HS-5 (cell line): Measurements from ENCODE around the gene SEMA3B.
"Not testable (repeated sequence)": the region's sequence is repeated elsewhere in the genome, so short reads cannot be mapped to it uniquely, and the experiment has no call there.

Source experiments
- DNase-seq: peaks from one replicate; pipeline ENCODE4 v3.0.0-alpha.2; 2012; ENCODE audit warnings: low read depth

The SEMA3B gene

GRCh38 chr3:50268703-50269451 lies at the start of gene SEMA3B:
Gene SEMA3B, plus strand, starts transcription at chr3:50269147. Its CDS starts 94 bp downstream, at chr3:50269241.
- DNase-seq: no peak

- no peak for DNase-seq
Observed at GRCh38 chr3:50219285-50219684, 49.7 kb upstream of the SEMA3B start.

- no peak for DNase-seq
Observed at GRCh38 chr3:50220109-50220508, 48.8 kb upstream of the SEMA3B start.

- no peak for DNase-seq
Observed at GRCh38 chr3:50221051-50221410, 47.9 kb upstream of the SEMA3B start.

GRCh38 chr3:50221411-50222168 lies 47.4 kb upstream of the SEMA3B start:
- no peak for DNase-seq

- no peak for DNase-seq
Observed at GRCh38 chr3:50222169-50222528, 46.8 kb upstream of the SEMA3B start.

GRCh38 chr3:50224639-50225038 lies 44.3 kb upstream of the SEMA3B start:
- DNase-seq: no peak

GRCh38 chr3:50226888-50227389 lies 42.0 kb upstream of the SEMA3B start:
- DNase-seq: no peak

GRCh38 chr3:50227390-50228183 lies 41.4 kb upstream of the SEMA3B start:
- no peak for DNase-seq

GRCh38 chr3:50228184-50228763 lies 40.7 kb upstream of the SEMA3B start:
- not testable (repeated sequence) for DNase-seq

- DNase-seq: no peak
Observed at GRCh38 chr3:50229490-50229889, 39.5 kb upstream of the SEMA3B start.

GRCh38 chr3:50230104-50230793 lies 38.7 kb upstream of the SEMA3B start:
- no peak for DNase-seq

GRCh38 chr3:50230794-50231125 lies 38.2 kb upstream of the SEMA3B start:
- DNase-seq: no peak

- no peak for DNase-seq
Observed at GRCh38 chr3:50231581-50231980, 37.4 kb upstream of the SEMA3B start.

- DNase-seq: no peak
Observed at GRCh38 chr3:50232303-50232702, 36.6 kb upstream of the SEMA3B start.

- DNase-seq: no peak
Observed at GRCh38 chr3:50233176-50233575, 35.8 kb upstream of the SEMA3B start.

- peak; percentile 89 for DNase-seq
Observed at GRCh38 chr3:50235716-50236483, 33.0 kb upstream of the SEMA3B start, which contains the start of gene GNAI2. Gene GNAI2, plus strand, starts transcription at chr3:50236204. Its CDS starts 132 bp downstream, at chr3:50236336.

GRCh38 chr3:50236484-50237132 lies 32.3 kb upstream of the SEMA3B start:
- no peak for DNase-seq

GRCh38 chr3:50237133-50237651 lies 31.8 kb upstream of the SEMA3B start:
- no peak for DNase-seq
